Testis (tissue), 3 donors: ENCODE data around the gene PTGFRN. TPM values are rescaled to one million over a fixed set of nuclear protein-coding genes. Genes with fewer than 3 reads are reported as not detected.

Experiments used
- DNase-seq: peaks from one replicate; pipeline ENCODE4 v3.0.0-alpha.2; 2019
- H3K27ac ChIP-seq, 2 donors: fragments of 200-600 bp; sonication (generic); one replicate each; pipeline ENCODE4 v1.5.1; 2019
- H3K27me3 ChIP-seq: fragments of 200-600 bp; sonication (generic); one replicate; pipeline ENCODE4 v1.5.1; 2019
- H3K36me3 ChIP-seq: fragments of 200-600 bp; sonication (generic); one replicate; pipeline ENCODE4 v1.5.1; 2017; ENCODE audit warnings: low read depth; ENCODE audit errors: missing control alignments
- H3K4me1 ChIP-seq: fragments of 200-600 bp; sonication (generic); one replicate; pipeline ENCODE4 v1.5.1; 2019
- H3K4me3 ChIP-seq, 2 donors: fragments of 200-600 bp; sonication (generic); one replicate each; pipeline ENCODE4 v1.5.1; 2017 to 2019
- H3K9me3 ChIP-seq: fragments of 200-600 bp; sonication (generic); one replicate; pipeline ENCODE4 v1.5.1; 2017
- POLR2A ChIP-seq: fragments of 450-650 bp; IDR thresholded peaks from one replicate; pipeline ENCODE4 v1.6.1; 2017; ENCODE audit warnings: antibody characterized with exemption, mild to moderate bottlenecking, moderate library complexity
- WGBS, 2 donors: methylation state at CpG; one replicate each; pipeline ENCODE4 v1.1.5; 2018; 5-methylcytosine and 5-hydroxymethylcytosine counted together
- intact Hi-C: fragments of 100-400 bp; cut with DNase I; formaldehyde crosslinking; loops from one replicate; pipeline ENCODE4 v1.15.1; 2023; ENCODE audit warnings: low total_unique reads
- polyA plus RNA-seq: library from polyadenylated mRNA; stranded (reverse); fragments of 350-450 nt; fragmentation: Illumina TruSeq; extraction: RNeasy Lipid Tissue Mini Kit (QIAGEN cat#74804); gene quantifications from one replicate; pipeline ENCODE4 v1.2.3, GENCODE V29; 2014; ENCODE audit warnings: low read depth, low replicate concordance; ENCODE audit not compliant: insufficient read depth
- total RNA-seq, 2 donors: library from RNA; depleted of rRNA; stranded (reverse); fragments of >200 nt; gene quantifications; one replicate each; pipeline ENCODE4 v1.2.3, GENCODE V29; 2016
- TF ChIP-seq, protein P1 (sequence below), 3 experiments: fragments of 450-650 bp in 2 of 3; fragments of 200-600 bp in 1 of 3; sonication (generic) in 1 of 3; IDR thresholded peaks; one replicate each; pipeline ENCODE4 v1.5.1; 2016 to 2019; ENCODE audit warnings: antibody characterized with exemption in 3 of 3, mild to moderate bottlenecking in 2 of 3, moderate library complexity in 1 of 3

The PTGFRN gene
- total and polyA plus RNA-seq, 3 donors from 2014 or later, result 26.8 to 32.0 (median 28.1) TPM

DNA sequence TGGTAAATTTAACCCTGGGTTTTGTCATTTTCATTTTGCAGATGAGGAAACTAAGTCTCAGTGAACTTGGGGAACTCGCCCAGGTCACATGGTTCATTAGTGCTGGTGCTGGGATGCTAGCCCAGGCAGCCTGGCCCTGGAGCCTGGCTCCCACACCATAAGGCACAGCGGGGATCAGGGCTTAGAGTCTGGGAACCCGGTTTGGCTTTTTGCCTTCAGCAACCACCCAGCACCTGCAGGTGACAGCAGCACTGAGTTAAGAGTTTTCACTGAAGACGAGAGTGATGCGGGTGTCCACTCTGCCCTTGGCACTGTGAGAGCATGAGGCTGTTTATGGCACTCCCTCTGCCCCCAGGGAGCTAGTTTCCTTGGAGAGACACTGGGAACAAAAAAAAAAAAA is 73.4 kb downstream of the PTGFRN start:
- intact Hi-C loops, result no loop called here
- no peaks in the 10 kb centered on the region for H3K4me1 ChIP-seq
- 55 to 64% methylated on average over 5 of the region's 5 CpGs for WGBS, 2 donors
- TF ChIP-seq POLR2A, result no peak
- TF ChIP-seq, protein P1, sequence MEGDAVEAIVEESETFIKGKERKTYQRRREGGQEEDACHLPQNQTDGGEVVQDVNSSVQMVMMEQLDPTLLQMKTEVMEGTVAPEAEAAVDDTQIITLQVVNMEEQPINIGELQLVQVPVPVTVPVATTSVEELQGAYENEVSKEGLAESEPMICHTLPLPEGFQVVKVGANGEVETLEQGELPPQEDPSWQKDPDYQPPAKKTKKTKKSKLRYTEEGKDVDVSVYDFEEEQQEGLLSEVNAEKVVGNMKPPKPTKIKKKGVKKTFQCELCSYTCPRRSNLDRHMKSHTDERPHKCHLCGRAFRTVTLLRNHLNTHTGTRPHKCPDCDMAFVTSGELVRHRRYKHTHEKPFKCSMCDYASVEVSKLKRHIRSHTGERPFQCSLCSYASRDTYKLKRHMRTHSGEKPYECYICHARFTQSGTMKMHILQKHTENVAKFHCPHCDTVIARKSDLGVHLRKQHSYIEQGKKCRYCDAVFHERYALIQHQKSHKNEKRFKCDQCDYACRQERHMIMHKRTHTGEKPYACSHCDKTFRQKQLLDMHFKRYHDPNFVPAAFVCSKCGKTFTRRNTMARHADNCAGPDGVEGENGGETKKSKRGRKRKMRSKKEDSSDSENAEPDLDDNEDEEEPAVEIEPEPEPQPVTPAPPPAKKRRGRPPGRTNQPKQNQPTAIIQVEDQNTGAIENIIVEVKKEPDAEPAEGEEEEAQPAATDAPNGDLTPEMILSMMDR (IDR thresholded peaks at IDR 0.05), result no peak
- no peaks in the 10 kb centered on the region for H3K27me3 ChIP-seq
- H3K36me3 ChIP-seq, result no peaks in the 10 kb centered on the region
- H3K4me3 ChIP-seq, result no peak overlapping the region
- no peaks in the 10 kb centered on the region for H3K9me3 ChIP-seq
- no peak overlapping the region for H3K27ac ChIP-seq
- DNase-seq, result no peak

DNA sequence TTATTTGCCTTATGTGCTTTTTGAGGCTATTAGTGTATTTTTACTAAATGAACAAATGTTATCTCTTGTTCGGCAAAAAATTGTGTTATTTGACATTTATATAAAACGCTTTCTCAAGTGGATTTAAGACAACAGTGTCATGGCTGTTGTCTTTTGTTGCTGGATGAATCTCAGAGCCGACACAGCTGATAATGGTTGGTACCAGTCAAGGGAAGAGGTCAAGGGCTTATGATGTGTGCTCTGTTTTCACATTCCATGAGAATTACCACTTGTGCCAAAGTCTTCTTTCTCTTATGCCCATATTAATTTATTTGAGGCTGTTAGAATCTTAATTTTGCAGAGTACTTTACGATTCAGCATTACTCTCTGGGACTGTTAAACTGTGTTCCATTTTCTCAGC is 74.0 kb downstream of the PTGFRN start:
- H3K9me3 ChIP-seq, result no peaks in the 10 kb centered on the region
- intact Hi-C loops, result no loop called here
- no peaks in the 10 kb centered on the region for H3K4me1 ChIP-seq
- H3K4me3 ChIP-seq, result no peak overlapping the region
- DNase-seq, result no peak
- no peaks in the 10 kb centered on the region for H3K36me3 ChIP-seq
- 30 to 48% methylated on average over 4 of the region's 4 CpGs for WGBS, 2 donors
- no peaks in the 10 kb centered on the region for H3K27me3 ChIP-seq
- TF ChIP-seq, protein P1 (IDR thresholded peaks at IDR 0.05), result no peak
- TF ChIP-seq POLR2A, result no peak
- H3K27ac ChIP-seq, result no peak overlapping the region

DNA sequence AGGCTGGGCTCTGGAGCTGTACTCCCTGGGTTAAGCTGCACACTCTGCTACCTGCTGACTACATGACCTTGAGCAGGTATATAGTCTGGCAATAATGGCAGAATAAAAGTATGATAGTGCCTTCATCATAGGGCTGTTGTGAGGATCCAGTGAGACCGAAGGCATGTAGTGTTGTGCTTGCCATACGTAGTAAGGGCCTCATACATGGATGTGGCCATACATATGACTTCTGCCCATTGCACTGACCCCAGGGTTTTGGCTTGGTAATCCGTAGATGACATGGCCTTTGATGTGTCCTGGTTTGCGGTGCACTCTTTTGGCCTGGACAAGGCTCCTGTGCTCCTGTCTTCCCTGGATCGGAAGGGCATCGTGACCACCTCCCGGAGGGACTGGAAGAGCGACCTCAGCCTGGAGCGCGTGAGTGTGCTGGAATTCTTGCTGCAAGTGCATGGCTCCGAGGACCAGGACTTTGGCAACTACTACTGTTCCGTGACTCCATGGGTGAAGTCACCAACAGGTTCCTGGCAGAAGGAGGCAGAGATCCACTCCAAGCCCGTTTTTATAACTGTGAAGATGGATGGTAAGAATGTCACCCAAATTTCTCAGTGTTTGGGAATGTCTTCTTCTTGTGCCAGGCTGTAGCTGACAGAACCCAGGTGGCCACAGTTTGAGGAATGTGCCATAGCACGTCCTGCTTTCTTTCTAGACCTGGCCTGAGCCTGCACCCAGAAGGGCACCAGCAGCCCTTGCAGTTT is 74.9 kb downstream of the PTGFRN start:
- intact Hi-C loops, result no loop called here
- H3K27ac ChIP-seq, result no peak overlapping the region

DNA sequence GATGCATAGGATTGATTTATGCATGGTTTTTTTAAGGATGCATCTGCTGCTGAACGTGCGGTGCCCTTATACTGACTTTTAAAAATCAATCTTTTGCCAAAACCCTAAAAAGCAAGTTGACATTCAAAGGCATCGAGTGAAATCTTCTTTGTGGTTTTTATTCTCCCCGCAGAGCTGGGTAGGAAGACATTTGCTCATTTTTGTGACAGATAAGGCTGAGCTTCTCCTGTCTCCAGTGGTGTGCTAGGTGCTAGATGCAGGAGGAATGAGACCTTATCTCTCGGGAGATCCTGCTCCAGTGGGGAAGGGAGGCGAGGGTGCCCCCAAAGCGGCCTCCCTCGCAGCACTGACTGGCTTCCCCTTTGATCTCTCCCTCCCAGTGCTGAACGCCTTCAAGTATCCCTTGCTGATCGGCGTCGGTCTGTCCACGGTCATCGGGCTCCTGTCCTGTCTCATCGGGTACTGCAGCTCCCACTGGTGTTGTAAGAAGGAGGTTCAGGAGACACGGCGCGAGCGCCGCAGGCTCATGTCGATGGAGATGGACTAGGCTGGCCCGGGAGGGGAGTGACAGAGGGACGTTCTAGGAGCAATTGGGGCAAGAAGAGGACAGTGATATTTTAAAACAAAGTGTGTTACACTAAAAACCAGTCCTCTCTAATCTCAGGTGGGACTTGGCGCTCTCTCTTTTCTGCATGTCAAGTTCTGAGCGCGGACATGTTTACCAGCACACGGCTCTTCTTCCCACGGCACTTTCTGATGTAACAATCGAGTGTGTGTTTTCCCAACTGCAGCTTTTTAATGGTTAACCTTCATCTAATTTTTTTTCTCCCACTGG is 76.9 kb downstream of the PTGFRN start:
- Histone ChIP-seq H3K36me3 (no peaks in the 10 kb centered on the region), H3K4me1 (no peaks in the 10 kb centered on the region), H3K4me3 (no peak overlapping the region), H3K9me3 (no peaks in the 10 kb centered on the region), H3K27ac (no peak overlapping the region), H3K27me3 (no peaks in the 10 kb centered on the region)
- no peak for DNase-seq
- 88 to 89% methylated on average over 29 of the region's 29 CpGs for WGBS, 2 donors
- intact Hi-C loops, result no loop called here
- no peak for TF ChIP-seq POLR2A
- TF ChIP-seq, protein P1 (IDR thresholded peaks at IDR 0.05), result no peak

More for the DNA sequence above, 74.9 kb downstream of the PTGFRN start:
- Histone ChIP-seq H3K9me3 (no peaks in the 10 kb centered on the region), H3K27me3 (no peaks in the 10 kb centered on the region), H3K36me3 (no peaks in the 10 kb centered on the region), H3K4me1 (no peaks in the 10 kb centered on the region), H3K4me3 (no peak overlapping the region)
- 94 to 96% methylated on average over 12 to 14 of the region's 14 CpGs for WGBS, 2 donors
- TF ChIP-seq POLR2A, result no peak
- TF ChIP-seq, protein P1 (IDR thresholded peaks at IDR 0.05), result no peak
- no peak for DNase-seq
